OCI-LY7 (cell line): Measurements from ENCODE around the gene SHF. TPM values are rescaled to one million over a fixed set of nuclear protein-coding genes. Genes with fewer than 3 reads are reported as not detected.

ENCODE experiments used
- BruUV-seq: library from RNA; stranded (reverse); fragments of 400-500 nt; replicated peaks from 2 replicates; lab custom pipeline; 2021; lab: Mats Ljungman, UMichigan
- CTCF ChIA-PET: fragments of 300-600 bp; sonication (Branson Sonifier 250); formaldehyde crosslinking; loops from one replicate; lab custom pipeline; 2022; ENCODE audit warnings: antibody characterized with exemption; ENCODE audit not compliant: unreplicated experiment; lab: Charles Lee
- POLR2A ChIA-PET: fragments of 300-600 bp; sonication (Branson Sonifier 250); formaldehyde crosslinking; loops from one replicate; lab custom pipeline; 2022; ENCODE audit warnings: antibody characterized with exemption; lab: Charles Lee
- DNase-seq: peaks from one replicate; pipeline ENCODE4 v3.0.0-alpha.2; 2015; ENCODE audit warnings: low spot score
- H2AFZ ChIP-seq: fragments of 200-600 bp; sonication (generic), shearing (Covaris generic); 2 replicates; pipeline ENCODE4 v1.6.1; 2014; ENCODE audit warnings: mild to moderate bottlenecking, antibody characterized with exemption, low read length, moderate library complexity
- H3K27ac ChIP-seq: fragments of 200-600 bp; sonication (generic); 2 replicates; pipeline ENCODE4 v1.5.1; 2014; ENCODE audit warnings: mixed run types, low read depth, mild to moderate bottlenecking, moderate library complexity, low read length, inconsistent platforms; ENCODE audit not compliant: poor library complexity, severe bottlenecking
- H3K36me3 ChIP-seq: fragments of 200-600 bp; sonication (generic); 2 replicates; pipeline ENCODE4 v1.6.1; 2014; ENCODE audit warnings: mild to moderate bottlenecking, antibody characterized with exemption, low read length, moderate library complexity, mixed read lengths; ENCODE audit not compliant: insufficient read depth
- H3K4me1 ChIP-seq: fragments of 200-600 bp; sonication (generic); 2 replicates; pipeline ENCODE4 v1.5.1; 2014; ENCODE audit warnings: mild to moderate bottlenecking, low read length; ENCODE audit not compliant: insufficient read depth, poor library complexity, severe bottlenecking
- H3K4me2 ChIP-seq: fragments of 200-600 bp; sonication (generic); 2 replicates; pipeline ENCODE4 v1.6.1; 2014; ENCODE audit warnings: mild to moderate bottlenecking, low read length
- H3K4me3 ChIP-seq: fragments of 200-600 bp; sonication (generic); 2 replicates; pipeline ENCODE4 v1.5.1; 2014; ENCODE audit warnings: mild to moderate bottlenecking, low read depth, low read length; ENCODE audit not compliant: poor library complexity, severe bottlenecking
- H3K79me2 ChIP-seq: fragments of 200-600 bp; sonication (generic); 2 replicates; pipeline ENCODE4 v1.6.1; 2016; ENCODE audit warnings: low read depth, mild to moderate bottlenecking, low read length, moderate library complexity, mixed read lengths; ENCODE audit not compliant: insufficient read depth
- H3K9me2 ChIP-seq: fragments of 200-600 bp; sonication (generic); 2 replicates; pipeline ENCODE4 v1.6.1; 2016; ENCODE audit warnings: mild to moderate bottlenecking, low read length, mixed read lengths; ENCODE audit not compliant: insufficient read depth
- H3K9me3 ChIP-seq: fragments of 200-600 bp; sonication (generic); 2 replicates; pipeline ENCODE4 v1.6.1; 2014; ENCODE audit warnings: mild to moderate bottlenecking, mixed run types, low read length, mixed read lengths
- H4K20me1 ChIP-seq: fragments of 200-600 bp; sonication (generic); 2 replicates; pipeline ENCODE4 v1.6.1; 2014; ENCODE audit warnings: mild to moderate bottlenecking, antibody characterized with exemption, low read length, moderate library complexity, mixed read lengths; ENCODE audit not compliant: insufficient read depth
- EZH2phosphoT487 ChIP-seq: fragments of 200-600 bp; sonication (generic); IDR thresholded peaks from 2 replicates; pipeline ENCODE4 v1.6.1; 2018; ENCODE audit warnings: low read depth, borderline replicate concordance, mild to moderate bottlenecking, mixed run types, antibody characterized with exemption, low read length, moderate library complexity, mixed read lengths
- intact Hi-C: fragments of 100-400 bp; cut with micrococcal nuclease; formaldehyde crosslinking; loops from one replicate; pipeline ENCODE4 v1.10.0; 2022; ENCODE audit not compliant: unreplicated experiment
- total RNA-seq, 2 experiments: library from RNA; depleted of rRNA in 1 of 2; stranded (reverse); fragments of >200 nt in 1 of 2; shearing (Covaris generic) in 1 of 2; gene quantifications; 2 replicates each; pipeline ENCODE4 v1.2.3, GENCODE V29; 2014 to 2022
- TF ChIP-seq, protein P1 (sequence below): fragments of 200-600 bp; sonication (generic); conservative IDR thresholded peaks from 2 replicates; pipeline ENCODE4 v1.5.1; 2014; ENCODE audit warnings: mild to moderate bottlenecking, antibody characterized with exemption, low read length, moderate library complexity, mixed read lengths

The SHF gene
- total RNA-seq, 2 experiments from 2014 or later = 2.5 to 5.7 TPM

DNA sequence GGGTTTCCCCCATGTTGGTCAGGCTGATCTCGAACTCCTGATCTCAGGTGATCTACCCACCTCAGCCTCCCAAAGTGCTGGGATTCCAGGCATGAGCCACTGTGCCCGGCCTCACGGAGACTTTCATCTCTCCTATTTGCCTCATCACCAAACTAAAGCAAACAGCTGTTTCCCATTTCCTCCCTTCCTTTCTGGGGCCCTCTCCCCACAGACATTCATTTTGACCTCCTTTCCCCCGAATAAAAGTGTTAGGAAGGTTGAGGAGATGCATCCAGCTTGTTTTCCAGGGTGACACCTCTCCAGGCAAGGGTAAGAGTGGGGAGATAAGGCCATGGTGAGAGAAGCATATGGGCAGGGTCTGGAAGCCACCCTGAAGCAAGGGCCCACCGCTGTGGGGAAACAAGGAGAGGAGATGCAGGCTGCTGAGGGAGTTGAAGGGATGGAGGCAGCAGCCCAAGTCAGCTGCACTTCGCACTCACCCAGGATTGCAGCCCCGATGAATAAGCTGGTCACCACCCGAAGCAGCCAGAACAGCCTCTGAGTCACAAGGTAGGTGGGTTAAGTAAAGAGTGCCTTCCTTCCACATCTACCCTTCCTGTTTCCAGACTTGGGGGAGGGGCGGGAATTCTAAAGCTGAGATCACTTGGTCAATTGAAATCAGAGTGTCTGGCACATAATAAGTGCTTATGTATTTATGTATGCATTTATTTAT is 65.9 kb downstream of the SHF start:
- no peak overlapping the region for H3K27ac ChIP-seq
- H3K4me3 ChIP-seq = no peak overlapping the region
- TF ChIP-seq, protein P1, sequence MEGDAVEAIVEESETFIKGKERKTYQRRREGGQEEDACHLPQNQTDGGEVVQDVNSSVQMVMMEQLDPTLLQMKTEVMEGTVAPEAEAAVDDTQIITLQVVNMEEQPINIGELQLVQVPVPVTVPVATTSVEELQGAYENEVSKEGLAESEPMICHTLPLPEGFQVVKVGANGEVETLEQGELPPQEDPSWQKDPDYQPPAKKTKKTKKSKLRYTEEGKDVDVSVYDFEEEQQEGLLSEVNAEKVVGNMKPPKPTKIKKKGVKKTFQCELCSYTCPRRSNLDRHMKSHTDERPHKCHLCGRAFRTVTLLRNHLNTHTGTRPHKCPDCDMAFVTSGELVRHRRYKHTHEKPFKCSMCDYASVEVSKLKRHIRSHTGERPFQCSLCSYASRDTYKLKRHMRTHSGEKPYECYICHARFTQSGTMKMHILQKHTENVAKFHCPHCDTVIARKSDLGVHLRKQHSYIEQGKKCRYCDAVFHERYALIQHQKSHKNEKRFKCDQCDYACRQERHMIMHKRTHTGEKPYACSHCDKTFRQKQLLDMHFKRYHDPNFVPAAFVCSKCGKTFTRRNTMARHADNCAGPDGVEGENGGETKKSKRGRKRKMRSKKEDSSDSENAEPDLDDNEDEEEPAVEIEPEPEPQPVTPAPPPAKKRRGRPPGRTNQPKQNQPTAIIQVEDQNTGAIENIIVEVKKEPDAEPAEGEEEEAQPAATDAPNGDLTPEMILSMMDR = no peak
- no peak for TF ChIP-seq EZH2phosphoT487
- H2AFZ ChIP-seq = no peak overlapping the region
- no peak overlapping the region for H3K4me2 ChIP-seq
- H4K20me1 ChIP-seq = no peaks in the 10 kb centered on the region
- no peaks in the 10 kb centered on the region for H3K36me3 ChIP-seq
- H3K9me3 ChIP-seq = no peaks in the 10 kb centered on the region
- no peaks in the 10 kb centered on the region for H3K79me2 ChIP-seq
- ChIA-PET CTCF (no interaction called here), POLR2A (interaction anchor here (0.9 kb wide), 1 partner anchor 171 kb away, joined by 3 read pairs; no protein-coding TSS in a partner anchor)
- DNase-seq = no peak
- no TSS peak for BruUV-seq
- no peaks in the 10 kb centered on the region for H3K4me1 ChIP-seq
- H3K9me2 ChIP-seq = no peaks in the 10 kb centered on the region
- intact Hi-C loops = no loop called here

DNA sequence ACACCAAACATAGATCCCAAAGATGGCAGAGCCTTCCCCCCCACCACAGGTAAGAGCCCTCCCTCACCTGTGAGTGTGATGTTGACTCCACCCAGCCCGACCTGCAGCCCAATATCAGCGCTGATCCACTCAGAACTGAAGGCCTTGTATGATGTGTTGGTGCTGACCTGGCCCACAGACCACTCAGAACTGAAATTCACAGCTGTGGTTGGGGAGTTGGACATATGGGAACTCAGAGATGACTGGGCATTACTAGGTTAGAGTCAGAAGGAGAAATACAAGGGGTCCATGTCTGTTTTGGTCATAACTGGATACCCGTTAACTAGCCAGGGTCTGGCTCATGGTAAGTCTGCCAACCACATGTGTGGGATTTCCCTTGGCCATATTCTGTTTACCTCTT is 66.7 kb downstream of the SHF start:
- no TSS peak for BruUV-seq
- no peaks in the 10 kb centered on the region for H3K36me3 ChIP-seq
- no peak overlapping the region for H2AFZ ChIP-seq
- DNase-seq = no peak
- H3K4me3 ChIP-seq = no peak overlapping the region
- no peak overlapping the region for H3K27ac ChIP-seq
- H3K9me3 ChIP-seq = no peaks in the 10 kb centered on the region
- no peaks in the 10 kb centered on the region for H3K9me2 ChIP-seq
- ChIA-PET POLR2A (interaction anchor here (0.9 kb wide), 1 partner anchor 171 kb away, joined by 3 read pairs; no protein-coding TSS in a partner anchor), CTCF (no interaction called here)
- H3K79me2 ChIP-seq = no peaks in the 10 kb centered on the region
- intact Hi-C loops = no loop called here
- TF ChIP-seq EZH2phosphoT487 = no peak
- TF ChIP-seq, protein P1 = no peak
- no peaks in the 10 kb centered on the region for H4K20me1 ChIP-seq
- H3K4me2 ChIP-seq = no peak overlapping the region
- H3K4me1 ChIP-seq = no peaks in the 10 kb centered on the region
